CD4-positive, alpha-beta T cell treated with Interferon alpha-2 for 1 hour (primary cell): Measurements from ENCODE around the gene UCP3.

Source experiments
- DNase-seq, 2 donors: peaks; one replicate each; pipeline ENCODE4 v3.0.0-alpha.2; 2020 to 2022

The UCP3 gene

GRCh38 chr11:73976451-73977151 is 32.3 kb downstream of the UCP3 start:
- DNase-seq = no peak

GRCh38 chr11:73975479-73975757 is 33.5 kb downstream of the UCP3 start:
- DNase-seq = no peak

GRCh38 chr11:73974604-73975478 is 34.0 kb downstream of the UCP3 start:
- DNase-seq = no peak

- no peak for DNase-seq
Measured at GRCh38 chr11:73972620-73973449, 36.0 kb downstream of the UCP3 start.

GRCh38 chr11:73972187-73972586 is 36.7 kb downstream of the UCP3 start:
- DNase-seq = no peak

GRCh38 chr11:73971175-73971719 is 37.6 kb downstream of the UCP3 start:
- DNase-seq = peak in 1 of 2 donors; percentile 30

GRCh38 chr11:73969991-73970800 is 38.7 kb downstream of the UCP3 start:
- DNase-seq = peak in 1 of 2 donors; percentile 60

- peak in 1 of 2 donors; percentile 24 for DNase-seq
Measured at GRCh38 chr11:73969091-73969490, 39.8 kb downstream of the UCP3 start.

- peak in 1 of 2 donors; percentile 26 for DNase-seq
Measured at GRCh38 chr11:73968356-73968966, 40.4 kb downstream of the UCP3 start.

GRCh38 chr11:73965764-73966121 is 43.1 kb downstream of the UCP3 start:
- DNase-seq = no peak

- DNase-seq = peak in 1 of 2 donors; percentile 4
Measured at GRCh38 chr11:73965076-73965763, 43.7 kb downstream of the UCP3 start.

- no peak for DNase-seq
Measured at GRCh38 chr11:73963861-73964260, 45.0 kb downstream of the UCP3 start.

GRCh38 chr11:73962101-73962705 is 46.7 kb downstream of the UCP3 start:
- no peak for DNase-seq

GRCh38 chr11:73961321-73961720 is 47.6 kb downstream of the UCP3 start:
- DNase-seq = no peak

- DNase-seq = no peak
Measured at GRCh38 chr11:73958521-73959141, 50.3 kb downstream of the UCP3 start.

GRCh38 chr11:73957654-73958361 is 51.1 kb downstream of the UCP3 start:
- DNase-seq = no peak

- no peak for DNase-seq
Measured at GRCh38 chr11:73956876-73957653, 51.8 kb downstream of the UCP3 start.

GRCh38 chr11:73951797-73952196 is 57.1 kb downstream of the UCP3 start:
- no peak for DNase-seq
